MCF 10A (cell line): ENCODE measurements around the gene ERBB3. TPM values are rescaled to one million over a fixed set of nuclear protein-coding genes. Genes with fewer than 3 reads are reported as not detected.
A peak's percentile ranks its signal among the peaks of the same experiment; 100 is the strongest.
"Not testable (repeated sequence)": the region's sequence is repeated elsewhere in the genome, so short reads cannot be mapped to it uniquely, and the experiment has no call there.

Experiments
- BruUV-seq: library from RNA; stranded (reverse); fragments of 400-500 nt; replicated peaks from 2 replicates; lab custom pipeline; 2021; lab: Mats Ljungman, UMichigan
- CTCF ChIA-PET: fragments of 300-600 bp; sonication (Branson Sonifier 250); formaldehyde crosslinking; extraction: SDS; loops from one replicate; lab custom pipeline; 2021; ENCODE audit warnings: antibody characterized with exemption, inconsistent platforms; lab: Yijun Ruan, JAX
- POLR2A ChIA-PET: fragments of 300-600, 350-650 bp; sonication (Branson Sonifier 250); formaldehyde crosslinking; extraction: SDS; loops from one replicate; lab custom pipeline; 2020; ENCODE audit warnings: antibody characterized with exemption, inconsistent platforms; lab: Yijun Ruan, JAX
- DNase-seq: peaks from one replicate; pipeline ENCODE4 v3.0.0-alpha.2; 2018; ENCODE audit not compliant: unreplicated experiment
- H3K27ac Mint-ChIP-seq: one replicate; pipeline ENCODE4 v1.8.0; 2022; ENCODE audit warnings: mild to moderate bottlenecking, low read depth, mixed read lengths; ENCODE audit not compliant: unreplicated experiment
- H3K27me3 Mint-ChIP-seq: one replicate; pipeline ENCODE4 v1.8.0; 2022; ENCODE audit warnings: mixed read lengths; ENCODE audit not compliant: insufficient read depth, unreplicated experiment
- H3K36me3 Mint-ChIP-seq: one replicate; pipeline ENCODE4 v1.8.0; 2022; ENCODE audit warnings: mild to moderate bottlenecking, moderate library complexity, mixed read lengths; ENCODE audit not compliant: insufficient read depth, unreplicated experiment
- H3K4me1 Mint-ChIP-seq: one replicate; pipeline ENCODE4 v1.8.0; 2022; ENCODE audit warnings: mixed read lengths; ENCODE audit not compliant: insufficient read depth, unreplicated experiment
- H3K4me3 Mint-ChIP-seq: one replicate; pipeline ENCODE4 v1.8.0; 2022; ENCODE audit warnings: mild to moderate bottlenecking, moderate library complexity, mixed read lengths; ENCODE audit not compliant: unreplicated experiment
- H3K9me3 Mint-ChIP-seq: one replicate; pipeline ENCODE4 v1.8.0; 2022; ENCODE audit warnings: mixed read lengths; ENCODE audit not compliant: unreplicated experiment
- intact Hi-C: fragments of 100-400 bp; cut with micrococcal nuclease; formaldehyde crosslinking; loops from 2 replicates; pipeline ENCODE4 v1.14.1; 2022
- total RNA-seq: library from RNA; stranded (reverse); gene quantifications from 2 replicates; pipeline ENCODE4 v1.2.3, GENCODE V29; 2022
- TF ChIP-seq, protein P1 (sequence below): fragments of 200-600 bp; IDR thresholded peaks from one replicate; pipeline ENCODE4 v1.8.0; 2022; ENCODE audit warnings: antibody characterized with exemption, mild to moderate bottlenecking; ENCODE audit not compliant: unreplicated experiment

The ERBB3 gene
- total RNA-seq, 1 experiment from 2014 or later, result 3.7 TPM

DNA sequence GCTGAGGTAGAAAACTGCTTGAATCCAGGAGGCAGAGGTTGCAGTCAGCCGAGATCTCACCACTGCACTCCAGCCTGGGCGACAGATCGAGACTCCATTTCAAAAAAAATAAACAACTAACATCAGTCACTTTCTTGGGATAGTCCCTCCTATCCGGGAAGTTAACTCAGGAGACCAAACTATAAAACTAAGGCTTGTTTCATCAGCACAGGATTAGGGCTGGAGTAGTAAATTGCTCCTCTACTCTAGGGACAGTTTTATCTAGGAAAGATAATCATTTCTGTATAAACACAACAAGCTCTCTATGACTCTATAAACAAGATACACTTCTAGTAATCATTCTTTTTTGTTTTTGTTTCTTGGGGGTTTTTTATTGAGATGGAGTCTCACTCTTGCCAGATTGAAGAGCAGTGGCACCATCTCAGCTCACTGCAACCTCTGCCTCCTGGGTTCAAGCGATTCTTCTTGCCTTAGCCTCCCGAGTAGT, 26.5 kb upstream of the ERBB3 start:
- POLR2A ChIA-PET, result no interaction called here
- Mint-ChIP-seq H3K27ac (no peak overlapping the region), H3K27me3 (no peaks in the 10 kb centered on the region), H3K4me3 (no peak overlapping the region), H3K4me1 (no peaks in the 10 kb centered on the region), H3K9me3 (no peaks in the 10 kb centered on the region), H3K36me3 (no peaks in the 10 kb centered on the region)
- intact Hi-C loops, result no loop called here
- DNase-seq, result no peak
- TF ChIP-seq, protein P1, sequence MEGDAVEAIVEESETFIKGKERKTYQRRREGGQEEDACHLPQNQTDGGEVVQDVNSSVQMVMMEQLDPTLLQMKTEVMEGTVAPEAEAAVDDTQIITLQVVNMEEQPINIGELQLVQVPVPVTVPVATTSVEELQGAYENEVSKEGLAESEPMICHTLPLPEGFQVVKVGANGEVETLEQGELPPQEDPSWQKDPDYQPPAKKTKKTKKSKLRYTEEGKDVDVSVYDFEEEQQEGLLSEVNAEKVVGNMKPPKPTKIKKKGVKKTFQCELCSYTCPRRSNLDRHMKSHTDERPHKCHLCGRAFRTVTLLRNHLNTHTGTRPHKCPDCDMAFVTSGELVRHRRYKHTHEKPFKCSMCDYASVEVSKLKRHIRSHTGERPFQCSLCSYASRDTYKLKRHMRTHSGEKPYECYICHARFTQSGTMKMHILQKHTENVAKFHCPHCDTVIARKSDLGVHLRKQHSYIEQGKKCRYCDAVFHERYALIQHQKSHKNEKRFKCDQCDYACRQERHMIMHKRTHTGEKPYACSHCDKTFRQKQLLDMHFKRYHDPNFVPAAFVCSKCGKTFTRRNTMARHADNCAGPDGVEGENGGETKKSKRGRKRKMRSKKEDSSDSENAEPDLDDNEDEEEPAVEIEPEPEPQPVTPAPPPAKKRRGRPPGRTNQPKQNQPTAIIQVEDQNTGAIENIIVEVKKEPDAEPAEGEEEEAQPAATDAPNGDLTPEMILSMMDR, result no peak
- CTCF ChIA-PET, result interaction anchor here (0.5 to 1.5 kb wide), 4 partner anchors 8 to 315 kb away, joined by 3 to 4 read pairs (median 4); partner anchors contain the start of gene CNPY2
- no TSS peak for BruUV-seq

DNA sequence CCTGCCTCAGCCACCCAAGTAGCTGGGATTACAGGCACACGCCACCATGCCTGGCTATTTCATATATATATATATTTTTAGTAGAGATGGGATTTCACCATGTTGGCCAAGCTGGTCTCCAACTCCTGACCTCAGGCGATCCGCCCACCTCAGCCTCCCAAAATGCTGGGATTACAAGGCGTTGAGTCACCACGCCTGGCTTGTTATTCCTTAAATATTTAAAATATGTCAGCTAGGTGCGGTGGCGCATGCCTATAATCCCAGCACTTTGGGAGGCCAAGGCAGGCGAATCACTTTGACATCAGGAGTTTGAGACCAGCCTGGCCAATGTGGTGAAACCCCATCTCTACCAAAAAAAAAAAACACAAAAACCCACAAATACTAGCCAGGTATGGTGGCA, 20.0 kb upstream of the ERBB3 start:
- peak; percentile 56 for DNase-seq
- BruUV-seq, H3K4me1 Mint-ChIP-seq, intact Hi-C loops, H3K27ac Mint-ChIP-seq, H3K27me3 Mint-ChIP-seq, H3K36me3 Mint-ChIP-seq, H3K9me3 Mint-ChIP-seq, H3K4me3 Mint-ChIP-seq: not testable (repeated sequence)
- ChIA-PET CTCF (interaction anchor here (0.7 to 1.9 kb wide), 4 partner anchors 15 to 242 kb away, joined by 4 to 5 read pairs (median 5); partner anchors contain the start of gene ORMDL2), POLR2A (interaction anchor here (0.7 kb wide), 1 partner anchor 14 kb away, joined by 3 read pairs; no protein-coding TSS in a partner anchor)

DNA sequence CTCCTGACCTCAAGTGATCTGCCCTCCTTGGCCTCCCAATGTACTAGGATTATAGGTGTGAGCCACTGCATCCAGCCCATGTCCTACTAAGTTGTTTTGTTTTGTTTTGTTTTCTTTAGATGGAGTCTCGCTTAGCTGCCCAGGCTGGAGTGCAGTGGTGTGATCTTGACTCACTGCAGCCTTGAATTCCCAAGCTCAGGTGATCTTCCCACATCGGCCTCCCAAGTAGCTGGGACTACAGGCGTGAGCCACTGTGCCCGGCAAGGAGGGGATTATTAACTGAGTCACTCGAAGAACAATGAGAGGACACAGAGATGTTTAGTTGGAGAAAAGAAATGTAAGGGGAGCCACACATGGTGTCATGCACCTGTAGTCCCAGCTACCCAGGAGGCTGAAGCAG, 18.0 kb upstream of the ERBB3 start:
- no peaks in the 10 kb centered on the region for H3K36me3 Mint-ChIP-seq
- no peaks in the 10 kb centered on the region for H3K9me3 Mint-ChIP-seq
- ChIA-PET CTCF (interaction anchor here (1.1 to 2.5 kb wide), 2 partner anchors 15 to 163 kb away, joined by 3 to 12 read pairs; no protein-coding TSS in a partner anchor), POLR2A (interaction anchor here (1.2 kb wide), 2 partner anchors 11 to 15 kb away, joined by 3 to 4 read pairs; no protein-coding TSS in a partner anchor)
- intact Hi-C loops, result no loop called here
- H3K27ac Mint-ChIP-seq, result no peak overlapping the region
- TF ChIP-seq, protein P1, result no peak
- no peaks in the 10 kb centered on the region for H3K27me3 Mint-ChIP-seq
- peaks cover 10% of the 10 kb centered on the region for H3K4me1 Mint-ChIP-seq
- no peak overlapping the region for H3K4me3 Mint-ChIP-seq
- no peak for DNase-seq
- no TSS peak for BruUV-seq

- H3K9me3 Mint-ChIP-seq, result no peaks in the 10 kb centered on the region
- BruUV-seq, result no TSS peak
- CTCF ChIA-PET, result interaction anchor here (1.1 to 2.5 kb wide), 2 partner anchors 16 to 164 kb away, joined by 3 to 12 read pairs; no protein-coding TSS in a partner anchor
- H3K4me1 Mint-ChIP-seq, result peaks cover 10% of the 10 kb centered on the region
- no peak for DNase-seq
- H3K36me3 Mint-ChIP-seq, result no peaks in the 10 kb centered on the region
- POLR2A ChIA-PET, result no interaction called here
- no peak overlapping the region for H3K4me3 Mint-ChIP-seq
- TF ChIP-seq, protein P1, result no peak
- intact Hi-C loops, result no loop called here
- H3K27ac Mint-ChIP-seq, result no peak overlapping the region
- H3K27me3 Mint-ChIP-seq, result no peaks in the 10 kb centered on the region
These were observed 17.0 kb upstream of the ERBB3 start for GRCh38 chr12:56062996-56063395.
